ENCODE results near the gene GAB2.

GRCh38 chr11:78262238-78262637, 155.4 kb downstream of the GAB2 start:
- TF ChIP-seq POLR2A (IDR thresholded peaks at IDR 0.05; ENCODE audit: low read depth, low read length) (no peak), CTCF (conservative IDR thresholded peaks at IDR 0.05; ENCODE audit: low read depth, low read length) (no peak), SMC3 (IDR thresholded peaks at IDR 0.05; ENCODE audit: low read depth, low read length) (no peak), MAFK (IDR thresholded peaks at IDR 0.05; ENCODE audit: low read depth, low read length) (no peak)

Measured in IMR-90 (cell line).